Stimulated activated CD8-positive, alpha-beta memory T cell treated with anti-CD3 and anti-CD28 coated beads, Interleukin-15, amount 100 ng/mL, for 4 hours (primary cell): Measurements from ENCODE around the gene XPNPEP1.

Source experiments
- DNase-seq, 2 donors: peaks; one replicate each; pipeline ENCODE4 v3.0.0-alpha.2; 2020; ENCODE audit warnings: low read depth in 2 of 2

XPNPEP1 gene

DNA sequence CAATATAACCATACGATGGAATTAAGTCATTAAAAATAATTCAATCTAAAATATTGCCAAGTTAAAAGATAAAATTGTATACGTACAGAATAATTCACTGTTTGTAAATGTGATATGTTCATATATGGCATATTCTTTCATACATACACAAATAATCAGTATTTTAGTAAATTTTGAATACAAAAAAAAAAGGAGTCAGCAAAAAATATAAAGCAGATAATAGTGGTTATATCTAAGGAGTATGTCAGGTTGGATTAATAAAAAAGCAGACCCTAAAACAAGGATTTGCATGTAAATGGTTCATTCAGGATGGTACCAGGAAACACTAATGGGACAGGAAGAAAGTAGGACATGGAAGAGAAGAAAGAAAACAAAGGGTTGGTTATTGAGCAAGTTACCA lies 59.5 kb downstream of the XPNPEP1 start:
- no peak for DNase-seq

DNA sequence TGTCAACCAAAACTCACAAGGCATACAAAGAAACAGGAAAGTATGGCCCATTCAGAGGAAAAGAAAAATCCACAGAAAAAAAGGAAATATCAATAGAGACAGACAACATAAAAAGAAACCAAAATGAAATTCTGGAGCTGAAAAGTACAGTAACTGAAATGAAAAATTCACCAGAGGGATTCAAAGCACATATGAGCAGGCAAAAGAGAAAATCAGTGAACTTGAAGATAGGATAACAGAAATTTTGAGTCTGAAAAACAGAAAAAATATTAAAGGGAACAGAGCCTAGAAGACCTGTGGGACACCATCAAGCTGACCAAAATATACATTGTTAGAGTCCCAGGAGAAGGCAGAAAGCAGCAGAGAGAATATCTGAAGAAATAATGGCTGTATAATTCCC lies 60.6 kb downstream of the XPNPEP1 start:
- no peak for DNase-seq

DNA sequence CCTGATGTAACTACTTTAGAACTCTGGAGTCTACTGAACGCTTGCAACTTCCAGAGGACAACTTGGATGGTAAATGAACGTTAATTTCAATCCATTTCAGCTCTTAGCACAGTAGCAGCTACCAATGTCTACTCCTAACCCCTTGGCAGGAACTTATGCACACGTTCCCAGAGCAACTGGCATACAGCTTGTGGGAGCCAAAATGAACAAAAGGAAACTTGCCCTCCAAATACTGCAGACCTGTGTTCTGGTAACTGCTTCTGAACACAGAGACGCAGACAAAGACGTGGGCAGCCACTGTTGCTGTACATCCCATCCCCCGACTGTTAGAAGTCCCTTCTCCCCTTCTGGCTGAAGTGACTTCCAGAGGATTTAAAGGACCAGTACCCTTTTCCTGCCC lies 61.3 kb downstream of the XPNPEP1 start:
- DNase-seq = no peak

DNA sequence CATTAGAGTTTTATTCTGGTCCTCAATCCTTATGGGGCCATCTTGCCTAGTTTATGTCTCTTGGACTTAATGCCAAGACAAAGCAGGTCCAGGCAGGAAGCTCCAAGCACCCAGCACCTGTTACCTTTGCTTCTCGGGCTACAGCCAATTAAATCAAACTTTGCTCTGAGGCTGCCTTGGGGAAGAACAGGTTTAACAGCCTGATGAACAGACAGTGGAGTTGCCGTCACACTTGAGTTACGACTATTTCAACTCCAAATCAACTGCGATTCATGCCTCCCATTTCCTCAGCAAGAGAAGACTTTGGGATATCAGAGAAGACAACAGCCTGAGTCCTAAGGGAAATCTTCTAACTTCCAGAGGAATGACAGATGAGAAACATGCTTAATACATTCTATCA lies 62.2 kb downstream of the XPNPEP1 start:
- DNase-seq = no peak

DNA sequence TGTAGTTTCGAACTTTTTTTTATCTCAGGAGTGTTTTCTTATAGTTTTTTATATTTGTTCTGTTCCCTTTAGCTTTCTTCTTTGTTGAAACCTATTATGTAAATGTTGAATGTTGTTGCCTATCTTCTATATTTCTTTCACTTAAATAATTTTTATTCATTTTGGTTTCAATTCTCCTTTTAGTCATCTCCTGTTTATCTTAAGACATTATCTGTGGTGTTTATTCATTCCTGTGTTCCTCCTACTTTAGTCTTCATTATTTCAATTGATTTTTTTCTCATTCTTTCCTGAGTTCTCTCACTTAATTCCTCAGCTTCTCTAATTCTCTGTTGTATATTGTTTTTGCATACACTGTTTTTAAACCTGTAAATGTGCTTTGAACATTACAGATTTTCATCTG lies 64.1 kb downstream of the XPNPEP1 start:
- no peak for DNase-seq

- no peak for DNase-seq
These were observed 67.6 kb downstream of the XPNPEP1 start for GRCh38 chr10:109855746-109856145.

- DNase-seq = no peak
These were observed 69.4 kb downstream of the XPNPEP1 start for GRCh38 chr10:109853921-109854320.

- peak; percentile 30 to 38 for DNase-seq
These were observed 70.8 kb downstream of the XPNPEP1 start for GRCh38 chr10:109852475-109853037.

GRCh38 chr10:109851616-109852474 lies 71.5 kb downstream of the XPNPEP1 start:
- no peak for DNase-seq

- DNase-seq = no peak
These were observed 76.5 kb downstream of the XPNPEP1 start for GRCh38 chr10:109846832-109847231.

GRCh38 chr10:109845308-109845707 lies 78.0 kb downstream of the XPNPEP1 start:
- DNase-seq = no peak

DNA sequence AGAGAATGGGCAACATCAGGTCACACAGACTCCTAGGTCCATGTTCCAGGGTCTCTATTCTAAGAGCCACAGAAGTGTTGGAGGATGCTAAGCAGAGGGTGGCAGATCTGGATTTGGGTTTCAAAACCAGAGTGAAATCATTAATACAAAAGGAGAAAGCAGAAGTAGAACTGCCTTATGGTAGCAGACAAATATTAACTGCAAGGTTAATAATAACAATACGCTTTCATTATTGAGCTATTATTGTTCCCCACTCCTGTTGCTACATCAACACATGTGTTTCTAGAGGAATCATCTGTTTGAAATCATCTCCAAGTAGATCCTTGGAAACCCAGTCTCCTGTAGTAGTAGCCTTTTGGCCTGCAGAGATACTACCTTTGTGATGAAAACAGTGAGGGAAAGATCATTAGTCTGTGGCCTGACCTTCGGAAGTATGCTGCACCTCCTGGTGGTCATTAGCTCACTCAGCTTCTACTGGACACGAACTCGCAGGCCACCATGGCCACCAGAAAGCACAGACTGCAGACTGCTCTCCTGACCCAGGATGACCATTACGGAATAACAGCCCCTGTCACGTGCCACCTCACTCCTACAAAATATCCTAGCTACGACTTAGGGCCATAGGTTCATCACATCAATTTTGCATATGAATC lies 84.6 kb downstream of the XPNPEP1 start:
- DNase-seq = no peak

GRCh38 chr10:109837384-109837783 lies 85.9 kb downstream of the XPNPEP1 start:
- DNase-seq = no peak

DNA sequence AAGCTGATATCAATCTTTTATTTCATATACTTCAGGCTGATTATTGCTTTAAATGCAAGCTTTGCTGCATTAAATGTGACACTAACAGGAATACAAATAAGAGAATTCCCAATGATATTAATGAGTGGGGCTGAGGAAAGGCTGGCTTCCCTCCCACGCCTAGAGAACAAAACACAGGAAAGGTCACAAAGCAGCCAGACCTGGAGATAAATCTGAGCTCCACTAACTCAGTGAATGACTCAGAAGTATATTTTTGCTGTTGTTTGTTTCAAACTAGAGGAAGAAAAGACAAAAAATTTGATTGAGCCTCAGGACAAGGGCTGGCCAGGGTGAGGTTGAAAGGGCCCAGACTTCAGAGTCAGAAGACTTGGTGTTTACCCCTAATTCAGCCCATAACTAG lies 88.1 kb downstream of the XPNPEP1 start:
- no peak for DNase-seq

DNA sequence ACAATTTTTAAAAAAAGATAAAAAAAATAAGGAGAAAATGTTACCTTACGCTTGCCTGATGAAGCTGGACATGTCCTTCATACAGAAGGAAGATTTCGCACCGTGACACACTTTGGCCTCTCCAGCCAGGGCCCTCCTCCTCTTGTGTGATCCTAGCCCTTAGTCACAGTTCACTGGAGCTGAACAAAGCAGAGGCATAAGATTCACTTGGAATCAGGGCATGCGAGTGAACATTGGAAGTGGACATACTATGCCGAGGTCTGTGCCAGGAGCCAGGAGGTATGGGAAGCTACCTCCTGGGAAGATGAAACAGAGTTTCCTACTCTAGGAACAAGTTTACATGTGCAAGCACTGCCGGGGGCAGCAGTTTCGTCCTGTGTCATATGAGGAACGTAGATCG lies 91.5 kb downstream of the XPNPEP1 start:
- DNase-seq = no peak

GRCh38 chr10:109824206-109824605 lies 99.1 kb downstream of the XPNPEP1 start:
- DNase-seq = no peak

- no peak for DNase-seq
These were observed 100.1 kb downstream of the XPNPEP1 start for GRCh38 chr10:109823196-109823595.

DNA sequence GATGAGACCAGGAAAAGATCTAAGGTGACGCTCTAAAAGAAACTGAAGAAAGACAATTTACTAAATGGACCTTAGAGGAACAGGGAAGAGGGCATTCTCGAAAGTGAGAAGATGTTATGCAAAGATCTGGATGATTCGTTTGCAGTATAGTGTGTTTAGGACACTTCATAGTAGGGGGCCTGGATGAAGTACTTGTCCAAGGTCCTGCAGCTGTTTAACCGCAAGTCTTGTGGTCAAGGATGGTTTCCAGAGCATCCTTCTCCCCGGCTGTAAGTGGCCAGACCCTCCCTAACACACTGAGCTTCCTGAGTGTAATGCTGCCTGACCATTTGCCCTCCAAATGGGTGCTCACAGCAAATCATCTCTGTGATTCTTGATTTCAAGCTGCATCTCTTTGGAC lies 101.6 kb downstream of the XPNPEP1 start:
- DNase-seq = no peak

DNA sequence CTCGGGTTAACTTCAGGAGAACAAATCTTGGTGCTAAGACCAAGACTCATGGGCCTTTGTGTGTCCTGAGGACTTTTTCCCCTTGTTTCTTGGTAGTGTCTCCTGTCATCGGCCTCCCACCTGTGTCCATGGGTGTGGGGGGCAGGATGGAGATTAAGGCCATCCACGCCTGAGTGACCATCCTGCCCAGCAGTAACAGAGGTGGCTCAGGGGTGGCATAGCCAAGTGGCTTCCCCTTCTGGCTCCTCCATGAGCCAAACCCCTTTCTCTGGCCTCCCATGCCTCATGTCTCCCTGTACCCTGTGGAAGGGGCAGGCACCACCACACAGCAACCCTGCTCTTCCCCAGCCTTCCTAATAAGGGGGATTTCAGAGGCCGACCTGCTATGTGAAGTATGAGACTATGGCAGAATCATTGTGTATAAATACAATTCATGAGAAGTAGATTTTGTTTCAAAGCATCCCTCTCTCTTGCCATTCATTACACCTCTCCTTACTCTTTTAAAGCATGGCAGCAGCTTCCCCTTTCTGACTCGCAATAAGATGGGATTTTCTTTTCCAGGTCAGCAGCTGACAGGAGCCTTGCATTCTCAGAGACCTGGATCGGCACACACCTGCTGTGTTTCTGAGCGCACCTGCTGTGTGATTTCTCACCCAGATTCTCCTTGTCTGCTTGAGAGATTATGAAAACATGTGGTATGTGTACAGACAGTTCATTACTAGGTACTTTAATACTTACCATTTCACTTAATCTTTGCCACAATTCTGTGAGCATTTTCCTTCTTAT lies 102.5 kb downstream of the XPNPEP1 start:
- no peak for DNase-seq

DNA sequence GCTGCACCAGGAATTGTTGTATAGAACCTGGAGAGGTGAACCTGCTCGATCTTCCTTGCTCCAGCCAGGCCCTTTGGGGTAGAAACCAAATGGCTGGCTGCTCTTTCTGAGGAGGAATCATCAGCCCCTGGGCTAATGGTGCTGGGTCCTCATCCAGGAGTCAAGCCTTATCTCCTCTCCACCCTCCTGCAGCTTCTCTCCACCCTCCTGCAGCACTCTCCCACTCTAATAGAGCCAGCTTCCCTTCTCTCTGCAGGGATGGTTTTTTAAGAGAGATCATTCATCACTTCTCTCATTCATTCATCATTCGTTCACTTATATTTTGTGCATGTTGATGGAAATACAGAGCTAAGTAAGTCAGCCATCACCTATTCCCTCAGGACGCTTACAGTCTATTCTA lies 103.5 kb downstream of the XPNPEP1 start:
- no peak for DNase-seq
